Measurements from ENCODE around the gene MRPL58.
"Not testable (repeated sequence)": the region's sequence is repeated elsewhere in the genome, so short reads cannot be mapped to it uniquely, and the experiment has no call there.

Gene MRPL58

GRCh38 chr17:75019710-75020109 lies 7.2 kb downstream of the MRPL58 start:
- no peak overlapping the region for H3K4me3 ChIP-seq (ENCODE audit: low read length in 2 of 2)
- H3K27ac ChIP-seq (ENCODE audit: low read length): no peak overlapping the region
- H3K36me3 ChIP-seq (ENCODE audit: control insufficient read depth in 2 of 2, insufficient read depth in 2 of 2, low read length in 2 of 2): peaks cover 23 to 30% of the 10 kb centered on the region in 2 donors
- no peaks in the 10 kb centered on the region for H3K4me1 ChIP-seq (ENCODE audit: control insufficient read depth, insufficient read depth, low read length)
- H3K9me3 ChIP-seq (ENCODE audit: control insufficient read depth in 2 of 2, low read length in 2 of 2): no peaks in the 10 kb centered on the region
- no peak overlapping the region for H3K9ac ChIP-seq (ENCODE audit: low read length in 2 of 2)
- H3K27me3 ChIP-seq (ENCODE audit: control insufficient read depth in 1 of 2, insufficient read depth in 2 of 2, low read length in 2 of 2): no peaks in the 10 kb centered on the region

- peaks cover 23 to 30% of the 10 kb centered on the region in 2 donors for H3K36me3 ChIP-seq (ENCODE audit: control insufficient read depth in 2 of 2, insufficient read depth in 2 of 2, low read length in 2 of 2)
- no peak overlapping the region for H3K4me3 ChIP-seq (ENCODE audit: low read length in 2 of 2)
- H3K9ac ChIP-seq (ENCODE audit: low read length in 2 of 2): no peak overlapping the region
- H3K27me3 ChIP-seq (ENCODE audit: control insufficient read depth in 1 of 2, insufficient read depth in 2 of 2, low read length in 2 of 2): no peaks in the 10 kb centered on the region
- no peak overlapping the region for H3K27ac ChIP-seq (ENCODE audit: low read length)
- H3K9me3 ChIP-seq (ENCODE audit: control insufficient read depth in 2 of 2, low read length in 2 of 2): no peaks in the 10 kb centered on the region
- no peaks in the 10 kb centered on the region for H3K4me1 ChIP-seq (ENCODE audit: control insufficient read depth, insufficient read depth, low read length)
Measured at GRCh38 chr17:75020331-75021110, 8.1 kb downstream of the MRPL58 start.

- Histone ChIP-seq H3K36me3 (ENCODE audit: control insufficient read depth in 2 of 2, insufficient read depth in 2 of 2, low read length in 2 of 2) (peaks cover 17 to 28% of the 10 kb centered on the region in 2 donors), H3K27ac (ENCODE audit: low read length) (no peak overlapping the region), H3K4me1 (ENCODE audit: control insufficient read depth, insufficient read depth, low read length) (no peaks in the 10 kb centered on the region), H3K27me3 (ENCODE audit: control insufficient read depth in 1 of 2, insufficient read depth in 2 of 2, low read length in 2 of 2) (no peaks in the 10 kb centered on the region), H3K9ac (ENCODE audit: low read length in 2 of 2) (no peak overlapping the region), H3K4me3 (ENCODE audit: low read length in 2 of 2) (no peak overlapping the region), H3K9me3 (ENCODE audit: control insufficient read depth in 2 of 2, low read length in 2 of 2) (no peaks in the 10 kb centered on the region)
Measured at GRCh38 chr17:75024686-75025397, 12.4 kb downstream of the MRPL58 start.

GRCh38 chr17:75025398-75025734 lies 12.9 kb downstream of the MRPL58 start:
- not testable (repeated sequence) for H3K27ac ChIP-seq (ENCODE audit: low read length); H3K9me3 ChIP-seq (ENCODE audit: control insufficient read depth in 2 of 2, low read length in 2 of 2)

GRCh38 chr17:75026650-75027049 lies 14.2 kb downstream of the MRPL58 start:
- not testable (repeated sequence) for H3K4me1 ChIP-seq (ENCODE audit: control insufficient read depth, insufficient read depth, low read length); H3K27ac ChIP-seq (ENCODE audit: low read length); H3K4me3 ChIP-seq (ENCODE audit: low read length in 2 of 2); H3K9ac ChIP-seq (ENCODE audit: low read length in 2 of 2); H3K9me3 ChIP-seq (ENCODE audit: control insufficient read depth in 2 of 2, low read length in 2 of 2); H3K27me3 ChIP-seq (ENCODE audit: control insufficient read depth in 1 of 2, insufficient read depth in 2 of 2, low read length in 2 of 2)
- peaks cover 4 to 11% of the 10 kb centered on the region in 2 donors for H3K36me3 ChIP-seq (ENCODE audit: control insufficient read depth in 2 of 2, insufficient read depth in 2 of 2, low read length in 2 of 2)

More at GRCh38 chr17:75025398-75025734, 12.9 kb downstream of the MRPL58 start:
- peaks cover 14 to 23% of the 10 kb centered on the region in 2 donors for H3K36me3 ChIP-seq (ENCODE audit: control insufficient read depth in 2 of 2, insufficient read depth in 2 of 2, low read length in 2 of 2)
- not testable (repeated sequence) for H3K9ac ChIP-seq (ENCODE audit: low read length in 2 of 2); H3K4me1 ChIP-seq (ENCODE audit: control insufficient read depth, insufficient read depth, low read length); H3K27me3 ChIP-seq (ENCODE audit: control insufficient read depth in 1 of 2, insufficient read depth in 2 of 2, low read length in 2 of 2); H3K4me3 ChIP-seq (ENCODE audit: low read length in 2 of 2)

- no peak overlapping the region for H3K4me3 ChIP-seq (ENCODE audit: low read length in 2 of 2)
- H3K27ac ChIP-seq (ENCODE audit: low read length): no peak overlapping the region
- H3K9me3 ChIP-seq (ENCODE audit: control insufficient read depth in 2 of 2, low read length in 2 of 2): no peaks in the 10 kb centered on the region
- no peaks in the 10 kb centered on the region for H3K36me3 ChIP-seq (ENCODE audit: control insufficient read depth in 2 of 2, insufficient read depth in 2 of 2, low read length in 2 of 2)
- peaks cover 28% of the 10 kb centered on the region for H3K4me1 ChIP-seq (ENCODE audit: control insufficient read depth, insufficient read depth, low read length)
- no peaks in the 10 kb centered on the region for H3K27me3 ChIP-seq (ENCODE audit: control insufficient read depth in 1 of 2, insufficient read depth in 2 of 2, low read length in 2 of 2)
- no peak overlapping the region for H3K9ac ChIP-seq (ENCODE audit: low read length in 2 of 2)
Measured at GRCh38 chr17:75030161-75030560, 17.7 kb downstream of the MRPL58 start.

GRCh38 chr17:75031972-75032719 lies 19.7 kb downstream of the MRPL58 start:
- Histone ChIP-seq H3K4me1 (ENCODE audit: control insufficient read depth, insufficient read depth, low read length) (peaks cover 32% of the 10 kb centered on the region), H3K9me3 (ENCODE audit: control insufficient read depth in 2 of 2, low read length in 2 of 2) (no peaks in the 10 kb centered on the region), H3K36me3 (ENCODE audit: control insufficient read depth in 2 of 2, insufficient read depth in 2 of 2, low read length in 2 of 2) (no peaks in the 10 kb centered on the region), H3K27ac (ENCODE audit: low read length) (peak overlapping the region; percentile 78), H3K27me3 (ENCODE audit: control insufficient read depth in 1 of 2, insufficient read depth in 2 of 2, low read length in 2 of 2) (no peaks in the 10 kb centered on the region), H3K9ac (ENCODE audit: low read length in 2 of 2) (peak overlapping the region; percentile 26 to 58), H3K4me3 (ENCODE audit: low read length in 2 of 2) (peak overlapping the region; percentile 3 to 89)

GRCh38 chr17:75032720-75033280 lies 20.3 kb downstream of the MRPL58 start:
- H3K27me3 ChIP-seq (ENCODE audit: control insufficient read depth in 1 of 2, insufficient read depth in 2 of 2, low read length in 2 of 2): no peaks in the 10 kb centered on the region
- H3K36me3 ChIP-seq (ENCODE audit: control insufficient read depth in 2 of 2, insufficient read depth in 2 of 2, low read length in 2 of 2): no peaks in the 10 kb centered on the region
- no peaks in the 10 kb centered on the region for H3K9me3 ChIP-seq (ENCODE audit: control insufficient read depth in 2 of 2, low read length in 2 of 2)
- H3K9ac ChIP-seq (ENCODE audit: low read length in 2 of 2): peak overlapping the region; percentile 55 to 93
- H3K27ac ChIP-seq (ENCODE audit: low read length): peak overlapping the region; percentile 78
- peaks cover 32% of the 10 kb centered on the region for H3K4me1 ChIP-seq (ENCODE audit: control insufficient read depth, insufficient read depth, low read length)
- peak overlapping the region; percentile 35 to 89 for H3K4me3 ChIP-seq (ENCODE audit: low read length in 2 of 2)

GRCh38 chr17:75033346-75034235 lies 21.1 kb downstream of the MRPL58 start:
- H3K9ac ChIP-seq (ENCODE audit: low read length in 2 of 2): peak overlapping the region; percentile 55 to 93
- peaks cover 0 to 6% of the 10 kb centered on the region in 2 donors for H3K36me3 ChIP-seq (ENCODE audit: control insufficient read depth in 2 of 2, insufficient read depth in 2 of 2, low read length in 2 of 2)
- H3K4me3 ChIP-seq (ENCODE audit: low read length in 2 of 2): peak overlapping the region; percentile 78 to 89
- peak overlapping the region; percentile 94 for H3K27ac ChIP-seq (ENCODE audit: low read length)
- H3K4me1 ChIP-seq (ENCODE audit: control insufficient read depth, insufficient read depth, low read length): peaks cover 32% of the 10 kb centered on the region
- no peaks in the 10 kb centered on the region for H3K27me3 ChIP-seq (ENCODE audit: control insufficient read depth in 1 of 2, insufficient read depth in 2 of 2, low read length in 2 of 2)
- no peaks in the 10 kb centered on the region for H3K9me3 ChIP-seq (ENCODE audit: control insufficient read depth in 2 of 2, low read length in 2 of 2)
